GM12878 (cell line): ENCODE data around the gene EXO1. TPM values are rescaled to one million over a fixed set of nuclear protein-coding genes. Genes with fewer than 3 reads are reported as not detected.

Source experiments
- ATF7 ChIP-seq: fragments of 450-650 bp; IDR thresholded peaks from 2 replicates; pipeline ENCODE4 v1.6.1; 2016; ENCODE audit warnings: low read depth, mild to moderate bottlenecking
- DPF2 ChIP-seq: fragments of 450-650 bp; IDR thresholded peaks from 2 replicates; pipeline ENCODE4 v1.6.1; 2017; ENCODE audit warnings: mild to moderate bottlenecking
- EP300 ChIP-seq, 2 experiments: fragments of 150-350 bp in 1 of 2; IDR thresholded peaks; 2 replicates each; pipeline ENCODE4 v1.6.1; 2011 to 2012; ENCODE audit warnings: low read depth in 2 of 2, low read length in 2 of 2, borderline replicate concordance in 1 of 2, improper control_type of control experiment in 1 of 2, inconsistent platforms in 1 of 2; ENCODE audit not compliant: control insufficient read depth in 1 of 2
- ETV6 ChIP-seq, 2 experiments: fragments of 450-650 bp in 1 of 2; IDR thresholded peaks in 1 of 2; conservative IDR thresholded peaks in 1 of 2; 2 replicates each; pipeline ENCODE4 v1.6.1; 2014; ENCODE audit warnings: antibody characterized with exemption in 1 of 2, borderline replicate concordance in 1 of 2, low read depth in 1 of 2, mild to moderate bottlenecking in 1 of 2, moderate library complexity in 1 of 2
- GATAD2B ChIP-seq: fragments of 450-650 bp; conservative IDR thresholded peaks from 2 replicates; pipeline ENCODE4 v1.6.1; 2017; ENCODE audit warnings: low read depth, mild to moderate bottlenecking, moderate library complexity
- KDM1A ChIP-seq: fragments of 200-600 bp; sonication (generic); IDR thresholded peaks from 2 replicates; pipeline ENCODE4 v1.6.1; 2016; ENCODE audit warnings: borderline replicate concordance
- MEF2B ChIP-seq: fragments of 450-650 bp; IDR thresholded peaks from 2 replicates; pipeline ENCODE4 v1.6.1; 2018; ENCODE audit warnings: mild to moderate bottlenecking, moderate library complexity; ENCODE audit not compliant: partially characterized antibody, poor library complexity, severe bottlenecking
- MTA2 ChIP-seq: fragments of 450-650 bp; IDR thresholded peaks from 2 replicates; pipeline ENCODE4 v1.6.1; 2016; ENCODE audit warnings: low read depth, mild to moderate bottlenecking, moderate library complexity
- NFXL1 ChIP-seq: fragments of 450-650 bp; IDR thresholded peaks from 2 replicates; pipeline ENCODE4 v1.6.1; 2017; ENCODE audit warnings: antibody characterized with exemption, mild to moderate bottlenecking, borderline replicate concordance
- SIX5 ChIP-seq: IDR thresholded peaks from 2 replicates; pipeline ENCODE4 v1.6.1; 2011; ENCODE audit warnings: mild to moderate bottlenecking, low read depth, low read length, moderate library complexity; ENCODE audit not compliant: severe bottlenecking
- SMAD5 ChIP-seq: IDR thresholded peaks from 2 replicates; pipeline ENCODE4 v1.6.1; 2016; ENCODE audit warnings: antibody characterized with exemption, low read depth
- SMARCA5 ChIP-seq: fragments of 450-650 bp; IDR thresholded peaks from 2 replicates; pipeline ENCODE4 v1.6.1; 2017; ENCODE audit warnings: mild to moderate bottlenecking
- SPI1 ChIP-seq: IDR thresholded peaks from 2 replicates; pipeline ENCODE4 v1.6.1; 2011; ENCODE audit warnings: low read depth, mild to moderate bottlenecking, low read length, moderate library complexity, borderline replicate concordance; ENCODE audit not compliant: insufficient read depth
- SREBF2 ChIP-seq: IDR thresholded peaks from 2 replicates; pipeline ENCODE4 v1.6.1; 2012; ENCODE audit warnings: mild to moderate bottlenecking, low read length
- TAF1 ChIP-seq: IDR thresholded peaks from 2 replicates; pipeline ENCODE4 v1.6.1; 2011; ENCODE audit warnings: mild to moderate bottlenecking, low read depth, low read length, borderline replicate concordance
- ZBED1 ChIP-seq: IDR thresholded peaks from 2 replicates; pipeline ENCODE4 v1.6.1; 2016; ENCODE audit warnings: borderline replicate concordance
- polyA plus RNA-seq, 11 experiments: library from polyadenylated mRNA; depleted of rRNA in 4 of 11; unstranded in 6 of 11; stranded (reverse) in 5 of 11; fragments of >200 nt; fragmentation: Nextera tagmentation in 4 of 11; fragmentation: Illumina TruSeq in 1 of 11; extraction: Ambion mirVana in 4 of 11; extraction: Trizol in 1 of 11; gene quantifications; 1 replicate in 1 of 11; 2 replicates in 10 of 11; pipeline versions ENCODE4 v1.2.1 to v1.2.3, GENCODE V29; 2011 to 2016; ENCODE audit warnings: inconsistent platforms in 2 of 11, missing spikeins in 2 of 11, low read depth in 1 of 11
- total RNA-seq, 4 experiments: library from RNA; depleted of rRNA in 3 of 4; stranded (reverse); fragments of >200 nt in 3 of 4; fragmentation: Illumina TruSeq in 1 of 4; extraction: Trizol in 1 of 4; gene quantifications; 2 replicates each; pipeline versions ENCODE4 v1.2.1 to v1.2.3, GENCODE V29; 2013 to 2021
- TF ChIP-seq, protein P1 (sequence below): fragments of 450-650 bp; IDR thresholded peaks from 2 replicates; pipeline ENCODE4 v1.6.1; 2017; ENCODE audit warnings: mild to moderate bottlenecking, moderate library complexity
- TF ChIP-seq, protein P2 (sequence below): fragments of 450-650 bp; IDR thresholded peaks from 2 replicates; pipeline ENCODE4 v1.6.1; 2017; ENCODE audit warnings: mild to moderate bottlenecking
- TF ChIP-seq, protein P3 (sequence below): fragments of 150-350 bp; IDR thresholded peaks from 2 replicates; pipeline ENCODE4 v1.6.1; 2016; ENCODE audit warnings: low read depth, low read length

The EXO1 gene
- total and polyA plus RNA-seq, 10 of the 15 experiments (the other 5 are each of a cell fraction or from before 2014, with no cell fraction given): 8.7 to 43.4 (median 30.6) TPM

DNA sequence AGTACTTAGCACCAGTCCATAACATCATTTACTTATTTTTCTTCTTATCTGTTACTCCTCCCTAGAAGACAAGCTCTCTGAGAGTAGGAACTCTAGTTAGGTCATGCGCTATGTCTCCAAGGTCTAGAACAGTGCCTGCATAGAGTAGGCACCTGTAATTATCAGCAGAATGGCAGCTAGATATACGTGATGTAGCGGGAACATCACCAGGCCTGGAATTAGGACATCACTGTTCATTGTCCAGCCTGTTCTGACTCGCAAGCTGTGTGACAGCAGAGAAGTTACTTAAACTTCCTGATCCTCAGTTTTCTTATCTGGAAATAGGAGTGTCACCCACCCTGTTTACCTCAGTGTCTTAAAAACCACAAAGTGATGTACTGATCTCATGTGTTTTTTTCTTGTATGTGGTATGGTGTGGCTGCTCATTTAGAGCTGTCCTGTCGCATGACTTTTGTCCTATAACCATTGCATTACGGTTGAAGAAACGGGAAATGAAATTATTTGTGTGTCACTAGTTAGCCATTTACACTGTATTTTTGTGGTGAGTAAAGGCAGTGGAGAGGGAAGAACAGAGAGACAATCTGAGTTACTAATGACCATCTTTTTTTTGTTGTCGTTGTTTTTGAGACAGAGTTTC is 37.1 kb upstream of the EXO1 start (continued):
- TF ChIP-seq SPI1 (peak; percentile 68; the same call in 1 of the 2 replicates), GATAD2B (no peak), ETV6 (conservative IDR thresholded peaks at IDR 0.05 in 1 of 2, IDR thresholded peaks at IDR 0.05 in 1 of 2; ENCODE audit: borderline replicate concordance in 1 of 2, low read depth in 1 of 2) (no peak), MEF2B (peak; percentile 25), SIX5 (no peak), KDM1A (no peak), ZBED1 (no peak), ATF7 (peak; percentile 84), SMARCA5 (peak; percentile 60; the same call in 1 of the 2 replicates), TAF1 (no peak), MTA2 (peak; percentile 87), EP300 (IDR thresholded peaks at IDR 0.05; ENCODE audit: borderline replicate concordance in 1 of 2, control insufficient read depth in 1 of 2, low read depth in 2 of 2, low read length in 2 of 2) (peak; percentile 76 to 87; a peak in 3 of 4 replicates), DPF2 (peak; percentile 76), SMAD5 (no peak), NFXL1 (no peak), SREBF2 (no peak)
- TF ChIP-seq, protein P1, sequence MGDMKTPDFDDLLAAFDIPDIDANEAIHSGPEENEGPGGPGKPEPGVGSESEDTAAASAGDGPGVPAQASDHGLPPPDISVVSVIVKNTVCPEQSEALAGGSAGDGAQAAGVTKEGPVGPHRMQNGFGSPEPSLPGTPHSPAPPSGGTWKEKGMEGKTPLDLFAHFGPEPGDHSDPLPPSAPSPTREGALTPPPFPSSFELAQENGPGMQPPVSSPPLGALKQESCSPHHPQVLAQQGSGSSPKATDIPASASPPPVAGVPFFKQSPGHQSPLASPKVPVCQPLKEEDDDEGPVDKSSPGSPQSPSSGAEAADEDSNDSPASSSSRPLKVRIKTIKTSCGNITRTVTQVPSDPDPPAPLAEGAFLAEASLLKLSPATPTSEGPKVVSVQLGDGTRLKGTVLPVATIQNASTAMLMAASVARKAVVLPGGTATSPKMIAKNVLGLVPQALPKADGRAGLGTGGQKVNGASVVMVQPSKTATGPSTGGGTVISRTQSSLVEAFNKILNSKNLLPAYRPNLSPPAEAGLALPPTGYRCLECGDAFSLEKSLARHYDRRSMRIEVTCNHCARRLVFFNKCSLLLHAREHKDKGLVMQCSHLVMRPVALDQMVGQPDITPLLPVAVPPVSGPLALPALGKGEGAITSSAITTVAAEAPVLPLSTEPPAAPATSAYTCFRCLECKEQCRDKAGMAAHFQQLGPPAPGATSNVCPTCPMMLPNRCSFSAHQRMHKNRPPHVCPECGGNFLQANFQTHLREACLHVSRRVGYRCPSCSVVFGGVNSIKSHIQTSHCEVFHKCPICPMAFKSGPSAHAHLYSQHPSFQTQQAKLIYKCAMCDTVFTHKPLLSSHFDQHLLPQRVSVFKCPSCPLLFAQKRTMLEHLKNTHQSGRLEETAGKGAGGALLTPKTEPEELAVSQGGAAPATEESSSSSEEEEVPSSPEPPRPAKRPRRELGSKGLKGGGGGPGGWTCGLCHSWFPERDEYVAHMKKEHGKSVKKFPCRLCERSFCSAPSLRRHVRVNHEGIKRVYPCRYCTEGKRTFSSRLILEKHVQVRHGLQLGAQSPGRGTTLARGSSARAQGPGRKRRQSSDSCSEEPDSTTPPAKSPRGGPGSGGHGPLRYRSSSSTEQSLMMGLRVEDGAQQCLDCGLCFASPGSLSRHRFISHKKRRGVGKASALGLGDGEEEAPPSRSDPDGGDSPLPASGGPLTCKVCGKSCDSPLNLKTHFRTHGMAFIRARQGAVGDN: no peak
- TF ChIP-seq, protein P2, sequence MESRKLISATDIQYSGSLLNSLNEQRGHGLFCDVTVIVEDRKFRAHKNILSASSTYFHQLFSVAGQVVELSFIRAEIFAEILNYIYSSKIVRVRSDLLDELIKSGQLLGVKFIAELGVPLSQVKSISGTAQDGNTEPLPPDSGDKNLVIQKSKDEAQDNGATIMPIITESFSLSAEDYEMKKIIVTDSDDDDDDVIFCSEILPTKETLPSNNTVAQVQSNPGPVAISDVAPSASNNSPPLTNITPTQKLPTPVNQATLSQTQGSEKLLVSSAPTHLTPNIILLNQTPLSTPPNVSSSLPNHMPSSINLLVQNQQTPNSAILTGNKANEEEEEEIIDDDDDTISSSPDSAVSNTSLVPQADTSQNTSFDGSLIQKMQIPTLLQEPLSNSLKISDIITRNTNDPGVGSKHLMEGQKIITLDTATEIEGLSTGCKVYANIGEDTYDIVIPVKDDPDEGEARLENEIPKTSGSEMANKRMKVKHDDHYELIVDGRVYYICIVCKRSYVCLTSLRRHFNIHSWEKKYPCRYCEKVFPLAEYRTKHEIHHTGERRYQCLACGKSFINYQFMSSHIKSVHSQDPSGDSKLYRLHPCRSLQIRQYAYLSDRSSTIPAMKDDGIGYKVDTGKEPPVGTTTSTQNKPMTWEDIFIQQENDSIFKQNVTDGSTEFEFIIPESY: 0 out of 2 replicates have a peak, but pooled peaks have one; percentile 10
- TF ChIP-seq, protein P3, sequence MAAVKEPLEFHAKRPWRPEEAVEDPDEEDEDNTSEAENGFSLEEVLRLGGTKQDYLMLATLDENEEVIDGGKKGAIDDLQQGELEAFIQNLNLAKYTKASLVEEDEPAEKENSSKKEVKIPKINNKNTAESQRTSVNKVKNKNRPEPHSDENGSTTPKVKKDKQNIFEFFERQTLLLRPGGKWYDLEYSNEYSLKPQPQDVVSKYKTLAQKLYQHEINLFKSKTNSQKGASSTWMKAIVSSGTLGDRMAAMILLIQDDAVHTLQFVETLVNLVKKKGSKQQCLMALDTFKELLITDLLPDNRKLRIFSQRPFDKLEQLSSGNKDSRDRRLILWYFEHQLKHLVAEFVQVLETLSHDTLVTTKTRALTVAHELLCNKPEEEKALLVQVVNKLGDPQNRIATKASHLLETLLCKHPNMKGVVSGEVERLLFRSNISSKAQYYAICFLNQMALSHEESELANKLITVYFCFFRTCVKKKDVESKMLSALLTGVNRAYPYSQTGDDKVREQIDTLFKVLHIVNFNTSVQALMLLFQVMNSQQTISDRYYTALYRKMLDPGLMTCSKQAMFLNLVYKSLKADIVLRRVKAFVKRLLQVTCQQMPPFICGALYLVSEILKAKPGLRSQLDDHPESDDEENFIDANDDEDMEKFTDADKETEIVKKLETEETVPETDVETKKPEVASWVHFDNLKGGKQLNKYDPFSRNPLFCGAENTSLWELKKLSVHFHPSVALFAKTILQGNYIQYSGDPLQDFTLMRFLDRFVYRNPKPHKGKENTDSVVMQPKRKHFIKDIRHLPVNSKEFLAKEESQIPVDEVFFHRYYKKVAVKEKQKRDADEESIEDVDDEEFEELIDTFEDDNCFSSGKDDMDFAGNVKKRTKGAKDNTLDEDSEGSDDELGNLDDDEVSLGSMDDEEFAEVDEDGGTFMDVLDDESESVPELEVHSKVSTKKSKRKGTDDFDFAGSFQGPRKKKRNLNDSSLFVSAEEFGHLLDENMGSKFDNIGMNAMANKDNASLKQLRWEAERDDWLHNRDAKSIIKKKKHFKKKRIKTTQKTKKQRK: no peak
